ENCODE data around the gene IFI30.

- TF ChIP-seq CTCF (conservative IDR thresholded peaks at IDR 0.05; ENCODE audit: low read depth in 2 of 2) = no peak
- TF ChIP-seq CREB1 (CRISPR knock-in tag; IDR thresholded peaks at IDR 0.05; ENCODE audit: low read depth) = no peak
- TF ChIP-seq EZH2phosphoT487 (IDR thresholded peaks at IDR 0.05; ENCODE audit: unreplicated experiment) = no peak
- TF ChIP-seq POLR2AphosphoS5 (IDR thresholded peaks at IDR 0.05; ENCODE audit: low read depth) = no peak
- TF ChIP-seq REST (IDR thresholded peaks at IDR 0.05; ENCODE audit: unreplicated experiment) = no peak
- no peak for TF ChIP-seq STAT1 (IDR thresholded peaks at IDR 0.05; ENCODE audit: unreplicated experiment)
- TF ChIP-seq EZH2 (IDR thresholded peaks at IDR 0.05; ENCODE audit: low read depth, unreplicated experiment) = no peak
These were observed 16.7 kb upstream of the IFI30 start for GRCh38 chr19:18156841-18157464.

Measured in GM23338 (cell line).